Hepatocyte (in vitro differentiated cells): ENCODE results near the gene PLA2G3. TPM values are rescaled to one million over a fixed set of nuclear protein-coding genes. Genes with fewer than 3 reads are reported as not detected.
A peak's percentile ranks its signal among the peaks of the same experiment; 100 is the strongest.

ENCODE experiments used
- DNase-seq: peaks from one replicate; pipeline ENCODE4 v3.0.0-alpha.2; 2016; ENCODE audit warnings: low spot score
- H2AFZ ChIP-seq: fragments of 200-600 bp; sonication (generic); 2 replicates; pipeline ENCODE4 v1.6.0; 2016; ENCODE audit warnings: antibody characterized with exemption, mild to moderate bottlenecking
- H3K27ac ChIP-seq: fragments of 200-600 bp; sonication (generic); 2 replicates; pipeline ENCODE4 v1.5.1; 2016; ENCODE audit warnings: mild to moderate bottlenecking
- H3K27me3 ChIP-seq: fragments of 200-600 bp; sonication (generic); 2 replicates; pipeline ENCODE4 v1.6.1; 2016
- H3K36me3 ChIP-seq: fragments of 200-600 bp; sonication (generic); replicated peaks from 2 replicates; pipeline ENCODE4 v1.5.1; 2016; ENCODE audit warnings: low read depth; ENCODE audit not compliant: insufficient read depth
- H3K4me1 ChIP-seq: fragments of 200-600 bp; sonication (generic); 2 replicates; pipeline ENCODE4 v1.5.1; 2016; ENCODE audit warnings: mild to moderate bottlenecking, moderate library complexity; ENCODE audit not compliant: insufficient read depth
- H3K4me2 ChIP-seq: fragments of 200-600 bp; sonication (generic); 2 replicates; pipeline ENCODE4 v1.6.0; 2016
- H3K4me3 ChIP-seq: fragments of 200-600 bp; sonication (generic); 2 replicates; pipeline ENCODE4 v1.5.1; 2016; ENCODE audit warnings: mild to moderate bottlenecking
- H3K79me2 ChIP-seq: fragments of 200-600 bp; sonication (generic); 2 replicates; pipeline ENCODE4 v1.6.0; 2017; ENCODE audit warnings: mild to moderate bottlenecking
- H3K9me2 ChIP-seq: fragments of 200-600 bp; sonication (generic); replicated peaks from 2 replicates; pipeline ENCODE4 v1.6.0; 2017; ENCODE audit warnings: mild to moderate bottlenecking; ENCODE audit not compliant: insufficient read depth
- H3K9me3 ChIP-seq: fragments of 200-600 bp; sonication (generic); 2 replicates; pipeline ENCODE4 v1.5.1; 2016; ENCODE audit warnings: low read depth, mild to moderate bottlenecking
- H4K20me1 ChIP-seq: fragments of 200-600 bp; sonication (generic); 2 replicates; pipeline ENCODE4 v1.6.0; 2016; ENCODE audit warnings: mild to moderate bottlenecking; ENCODE audit not compliant: insufficient read depth, poor library complexity, severe bottlenecking
- EZH2 ChIP-seq: fragments of 200-600 bp; sonication (generic); IDR thresholded peaks from 2 replicates; pipeline ENCODE4 v1.6.1; 2016; ENCODE audit warnings: antibody characterized with exemption, mild to moderate bottlenecking, borderline replicate concordance
- EZH2phosphoT487 ChIP-seq: fragments of 200-600 bp; sonication (generic); IDR thresholded peaks from one replicate; pipeline ENCODE4 v1.6.1; 2018; ENCODE audit warnings: antibody characterized with exemption, mild to moderate bottlenecking, low read depth, moderate library complexity; ENCODE audit not compliant: unreplicated experiment, severe bottlenecking
- WGBS: methylation state at CpG from one replicate; pipeline ENCODE4 v1.1.6; 2016; ENCODE audit warnings: low lambda C conversion rate; ENCODE audit errors: missing lambda C conversion rate; 5-methylcytosine and 5-hydroxymethylcytosine counted together
- polyA plus RNA-seq: library from polyadenylated mRNA; unstranded; fragments of >200 nt; fragmentation: Nextera tagmentation; extraction: Ambion mirVana; gene quantifications from 2 replicates; pipeline ENCODE4 v1.2.1, GENCODE V29; 2016
- total RNA-seq: library from RNA; depleted of rRNA; stranded (reverse); fragments of >200 nt; gene quantifications from 2 replicates; pipeline ENCODE4 v1.2.3, GENCODE V29; 2014
- TF ChIP-seq, protein P1 (sequence below): fragments of 200-600 bp; sonication (generic); IDR thresholded peaks from 2 replicates; pipeline ENCODE4 v1.5.1; 2016; ENCODE audit warnings: antibody characterized with exemption, mild to moderate bottlenecking; ENCODE audit not compliant: poor library complexity

The PLA2G3 gene
- total and polyA plus RNA-seq, 2 experiments from 2014 or later, result 0.10 to 0.52 TPM

DNA sequence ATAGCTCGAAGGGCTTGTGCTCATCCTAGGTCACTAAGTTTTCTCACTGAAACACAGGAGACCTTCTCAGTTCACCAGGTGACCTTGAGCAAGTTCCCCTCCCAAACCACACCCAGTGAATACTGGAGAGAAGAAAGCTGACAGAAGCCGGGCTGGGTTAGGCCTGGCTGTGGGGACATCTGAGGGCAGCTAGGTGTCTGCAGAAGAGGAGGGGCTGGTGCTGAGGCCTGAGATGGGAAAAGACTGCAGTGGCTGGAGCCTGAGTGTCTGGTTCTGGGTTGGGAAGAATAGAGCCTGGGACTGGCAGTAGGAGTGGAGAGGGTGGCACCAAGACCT, 18.1 kb downstream of the PLA2G3 start:
- no peak overlapping the region for H3K4me3 ChIP-seq
- TF ChIP-seq EZH2phosphoT487, result no peak
- TF ChIP-seq, protein P1, sequence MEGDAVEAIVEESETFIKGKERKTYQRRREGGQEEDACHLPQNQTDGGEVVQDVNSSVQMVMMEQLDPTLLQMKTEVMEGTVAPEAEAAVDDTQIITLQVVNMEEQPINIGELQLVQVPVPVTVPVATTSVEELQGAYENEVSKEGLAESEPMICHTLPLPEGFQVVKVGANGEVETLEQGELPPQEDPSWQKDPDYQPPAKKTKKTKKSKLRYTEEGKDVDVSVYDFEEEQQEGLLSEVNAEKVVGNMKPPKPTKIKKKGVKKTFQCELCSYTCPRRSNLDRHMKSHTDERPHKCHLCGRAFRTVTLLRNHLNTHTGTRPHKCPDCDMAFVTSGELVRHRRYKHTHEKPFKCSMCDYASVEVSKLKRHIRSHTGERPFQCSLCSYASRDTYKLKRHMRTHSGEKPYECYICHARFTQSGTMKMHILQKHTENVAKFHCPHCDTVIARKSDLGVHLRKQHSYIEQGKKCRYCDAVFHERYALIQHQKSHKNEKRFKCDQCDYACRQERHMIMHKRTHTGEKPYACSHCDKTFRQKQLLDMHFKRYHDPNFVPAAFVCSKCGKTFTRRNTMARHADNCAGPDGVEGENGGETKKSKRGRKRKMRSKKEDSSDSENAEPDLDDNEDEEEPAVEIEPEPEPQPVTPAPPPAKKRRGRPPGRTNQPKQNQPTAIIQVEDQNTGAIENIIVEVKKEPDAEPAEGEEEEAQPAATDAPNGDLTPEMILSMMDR, result no peak
- no peak for TF ChIP-seq EZH2
- H2AFZ ChIP-seq, result peak overlapping the region; percentile 45
- peaks cover 17% of the 10 kb centered on the region for H3K4me1 ChIP-seq
- no peaks in the 10 kb centered on the region for H3K36me3 ChIP-seq
- no peaks in the 10 kb centered on the region for H3K9me2 ChIP-seq
- no peaks in the 10 kb centered on the region for H3K79me2 ChIP-seq
- no peaks in the 10 kb centered on the region for H3K27me3 ChIP-seq
- no peaks in the 10 kb centered on the region for H4K20me1 ChIP-seq
- peak overlapping the region; percentile 82 for H3K27ac ChIP-seq
- H3K9me3 ChIP-seq, result no peaks in the 10 kb centered on the region
- peak overlapping the region; percentile 91 for H3K4me2 ChIP-seq
- DNase-seq, result no peak
- 77% methylated on average over 2 of the region's 2 CpGs for WGBS

GRCh38 chr22:31121403-31121802, 18.9 kb downstream of the PLA2G3 start:
- no peaks in the 10 kb centered on the region for H3K9me3 ChIP-seq
- no peaks in the 10 kb centered on the region for H3K27me3 ChIP-seq
- H4K20me1 ChIP-seq, result no peaks in the 10 kb centered on the region
- TF ChIP-seq, protein P1, result no peak
- no peak for TF ChIP-seq EZH2
- TF ChIP-seq EZH2phosphoT487, result no peak
- H3K27ac ChIP-seq, result no peak overlapping the region
- no peaks in the 10 kb centered on the region for H3K36me3 ChIP-seq
- H3K4me2 ChIP-seq, result no peak overlapping the region
- H3K4me3 ChIP-seq, result no peak overlapping the region
- H3K4me1 ChIP-seq, result peaks cover 17% of the 10 kb centered on the region
- no peak overlapping the region for H2AFZ ChIP-seq
- DNase-seq, result no peak
- no peaks in the 10 kb centered on the region for H3K79me2 ChIP-seq
- H3K9me2 ChIP-seq, result no peaks in the 10 kb centered on the region
- 96% methylated on average over 4 of the region's 4 CpGs for WGBS

DNA sequence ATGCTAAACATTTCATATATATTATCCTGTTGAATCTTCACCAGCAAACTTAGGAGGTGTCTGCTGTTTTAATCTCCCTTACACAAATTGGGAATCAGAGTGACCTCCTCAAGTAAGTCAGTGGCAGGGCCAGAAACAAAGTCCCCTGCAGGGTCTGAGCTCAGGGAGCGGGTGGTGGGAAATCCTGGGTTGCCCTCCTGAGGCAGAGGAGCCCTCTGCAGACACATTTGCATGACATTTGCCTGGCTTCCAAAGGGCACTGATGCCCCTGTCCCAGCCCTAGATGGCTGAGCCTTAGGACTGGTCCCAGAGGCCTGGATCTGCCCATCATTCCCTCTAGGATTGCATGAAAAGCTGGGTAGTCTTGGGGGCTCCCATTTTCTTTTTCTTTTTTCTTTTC, 19.7 kb downstream of the PLA2G3 start:
- Histone ChIP-seq H3K4me1 (peaks cover 17% of the 10 kb centered on the region), H3K9me2 (no peaks in the 10 kb centered on the region), H2AFZ (no peak overlapping the region), H3K27ac (no peak overlapping the region), H3K79me2 (no peaks in the 10 kb centered on the region), H3K4me3 (no peak overlapping the region), H4K20me1 (no peaks in the 10 kb centered on the region), H3K9me3 (no peaks in the 10 kb centered on the region), H3K27me3 (no peaks in the 10 kb centered on the region), H3K4me2 (no peak overlapping the region), H3K36me3 (no peaks in the 10 kb centered on the region)
- WGBS, result 94% methylated on average over 1 of the region's 1 CpG
- TF ChIP-seq EZH2, result no peak
- no peak for TF ChIP-seq EZH2phosphoT487
- TF ChIP-seq, protein P1, result no peak
- DNase-seq, result no peak

DNA sequence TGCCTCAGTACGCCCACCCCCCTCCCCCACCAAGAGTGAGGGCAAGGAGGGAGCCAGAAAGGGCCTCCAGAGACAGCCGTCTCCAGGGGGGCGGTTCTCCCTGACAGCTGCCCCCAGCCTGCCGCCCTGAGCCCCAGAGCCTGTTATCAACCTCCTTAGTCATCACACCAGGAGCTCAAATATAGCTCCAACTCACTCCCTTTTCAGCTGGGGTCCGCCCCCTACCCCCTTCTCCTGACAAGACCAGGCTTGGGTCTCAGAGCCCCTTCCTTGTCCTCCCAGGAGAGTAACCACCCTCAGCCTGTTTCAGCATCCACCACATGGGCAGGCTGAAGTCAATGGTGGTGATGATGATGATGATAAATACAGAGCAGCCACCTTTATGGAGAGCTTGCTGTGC, 20.1 kb downstream of the PLA2G3 start:
- 55% methylated on average over 5 of the region's 5 CpGs for WGBS
- no peak overlapping the region for H3K4me2 ChIP-seq
- no peak overlapping the region for H3K27ac ChIP-seq
- H2AFZ ChIP-seq, result no peak overlapping the region
- no peaks in the 10 kb centered on the region for H3K9me3 ChIP-seq
- H3K79me2 ChIP-seq, result no peaks in the 10 kb centered on the region
- no peaks in the 10 kb centered on the region for H3K27me3 ChIP-seq
- no peaks in the 10 kb centered on the region for H3K36me3 ChIP-seq
- no peaks in the 10 kb centered on the region for H3K9me2 ChIP-seq
- no peak overlapping the region for H3K4me3 ChIP-seq
- H3K4me1 ChIP-seq, result peaks cover 17% of the 10 kb centered on the region
- TF ChIP-seq, protein P1, result no peak
- TF ChIP-seq EZH2phosphoT487 (no peak), EZH2 (no peak)
- H4K20me1 ChIP-seq, result no peaks in the 10 kb centered on the region
- DNase-seq, result no peak
